ENCODE measurements around the gene NTSR1. TPM values are rescaled to one million over a fixed set of nuclear protein-coding genes. Genes with fewer than 3 reads are reported as not detected.

Gene NTSR1
- total and polyA plus RNA-seq, 2 of the 13 experiments (the other 11 are each of a cell fraction or from before 2014, with no cell fraction given): 0.09 to 0.12 TPM

- TF ChIP-seq ZNF318 (CRISPR knock-in tag; IDR thresholded peaks at IDR 0.05): 0 out of 2 replicates have a peak, but pooled peaks have one; percentile 55
- TF ChIP-seq ZNF33A (CRISPR knock-in tag; IDR thresholded peaks at IDR 0.05; ENCODE audit: borderline replicate concordance): no peak
- peak; percentile 73 for TF ChIP-seq HNF1B (CRISPR knock-in tag; IDR thresholded peaks at IDR 0.05)
- TF ChIP-seq ZNF430 (CRISPR knock-in tag; IDR thresholded peaks at IDR 0.05): peak; percentile 68; the same call in 1 of the 2 replicates
- TF ChIP-seq ZNF878 (CRISPR knock-in tag; IDR thresholded peaks at IDR 0.05): peak; percentile 75; the same call in 1 of the 2 replicates
- peak; percentile 76 for TF ChIP-seq HDAC1 (CRISPR knock-in tag; IDR thresholded peaks at IDR 0.05)
- TF ChIP-seq MIER2 (CRISPR knock-in tag; IDR thresholded peaks at IDR 0.05): peak; percentile 55; the same call in 1 of the 2 replicates
- TF ChIP-seq THAP11 (CRISPR knock-in tag; IDR thresholded peaks at IDR 0.05): peak; percentile 68
- TF ChIP-seq AKNA (CRISPR knock-in tag; IDR thresholded peaks at IDR 0.05; ENCODE audit: borderline replicate concordance): no peak
- TF ChIP-seq HIC2 (CRISPR knock-in tag; IDR thresholded peaks at IDR 0.05; ENCODE audit: low read depth): peak; percentile 38
- peak; percentile 20; the same call in 1 of the 2 replicates for TF ChIP-seq BCL6 (CRISPR knock-in tag; IDR thresholded peaks at IDR 0.05)
Measured at GRCh38 chr20:62794007-62794724, 85.5 kb downstream of the NTSR1 start (continued).
